ENCODE data around the gene SMPX. TPM values are rescaled to one million over a fixed set of nuclear protein-coding genes. Genes with fewer than 3 reads are reported as not detected.

SMPX gene
- total RNA-seq, 3 donors from 2014 or later, result not detected

DNA sequence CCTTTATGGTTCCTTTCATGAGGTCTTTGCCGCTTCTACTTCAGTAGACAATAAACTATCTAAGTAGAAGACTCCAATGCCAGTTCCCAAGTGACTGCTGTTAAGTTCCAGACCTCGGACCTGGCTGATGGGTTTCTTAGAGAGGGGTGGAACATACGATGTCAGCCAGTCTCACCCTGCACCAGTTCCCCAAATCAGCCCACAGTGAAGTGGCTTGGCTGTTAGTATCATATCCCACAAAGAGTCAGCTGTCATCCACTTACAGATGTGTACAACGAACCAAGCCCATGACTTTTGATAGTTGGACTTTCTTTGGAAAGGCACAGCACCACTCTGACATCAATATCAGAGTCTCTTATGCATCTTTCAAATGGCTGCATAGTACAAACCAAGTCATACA, 91.7 kb downstream of the SMPX start:
- ATAC-seq (no peak), DNase-seq (no peak)
- H3K9me3 Mint-ChIP-seq, result no peaks in the 10 kb centered on the region
- no peaks in the 10 kb centered on the region for H3K36me3 Mint-ChIP-seq (ENCODE audit: insufficient read depth)
- H3K4me1 Mint-ChIP-seq (ENCODE audit: low read depth), result no peaks in the 10 kb centered on the region
- H3K27me3 Mint-ChIP-seq (ENCODE audit: low read depth), result peaks cover 7% of the 10 kb centered on the region
- H3K4me3 Mint-ChIP-seq, result no peak overlapping the region

- Mint-ChIP-seq H3K9me3 (no peaks in the 10 kb centered on the region), H3K4me1 (ENCODE audit: low read depth) (peaks cover 4% of the 10 kb centered on the region), H3K27me3 (ENCODE audit: low read depth) (peaks cover 7% of the 10 kb centered on the region), H3K36me3 (ENCODE audit: insufficient read depth) (no peaks in the 10 kb centered on the region), H3K4me3 (no peak overlapping the region)
- DNase-seq, result no peak
- no peak for ATAC-seq
These were observed 95.2 kb downstream of the SMPX start for GRCh38 chrX:21662761-21663160.

- Mint-ChIP-seq H3K36me3 (ENCODE audit: insufficient read depth) (no peaks in the 10 kb centered on the region), H3K4me1 (ENCODE audit: low read depth) (peaks cover 4% of the 10 kb centered on the region), H3K27me3 (ENCODE audit: low read depth) (peaks cover 7% of the 10 kb centered on the region), H3K4me3 (no peak overlapping the region), H3K9me3 (no peaks in the 10 kb centered on the region)
- DNase-seq, result no peak
- no peak for ATAC-seq
These were observed 96.6 kb downstream of the SMPX start for GRCh38 chrX:21661316-21661715.

- Mint-ChIP-seq H3K36me3 (ENCODE audit: insufficient read depth) (no peaks in the 10 kb centered on the region), H3K9me3 (no peaks in the 10 kb centered on the region), H3K27me3 (ENCODE audit: low read depth) (peaks cover 7% of the 10 kb centered on the region), H3K4me1 (ENCODE audit: low read depth) (peaks cover 6% of the 10 kb centered on the region), H3K4me3 (no peak overlapping the region)
- DNase-seq (no peak), ATAC-seq (no peak)
These were observed 97.8 kb downstream of the SMPX start for GRCh38 chrX:21660156-21660555.

GRCh38 chrX:21659320-21659719, 98.6 kb downstream of the SMPX start:
- Mint-ChIP-seq H3K36me3 (ENCODE audit: insufficient read depth) (no peaks in the 10 kb centered on the region), H3K27me3 (ENCODE audit: low read depth) (peaks cover 5% of the 10 kb centered on the region), H3K9me3 (no peaks in the 10 kb centered on the region), H3K4me1 (ENCODE audit: low read depth) (peaks cover 6% of the 10 kb centered on the region), H3K4me3 (peak overlapping the region; percentile 59)
- no peak for DNase-seq
- ATAC-seq, result no peak

GRCh38 chrX:21658746-21659145, 99.2 kb downstream of the SMPX start:
- Mint-ChIP-seq H3K4me3 (peak overlapping the region; percentile 59), H3K4me1 (ENCODE audit: low read depth) (peaks cover 6% of the 10 kb centered on the region), H3K27me3 (ENCODE audit: low read depth) (peaks cover 5% of the 10 kb centered on the region), H3K36me3 (ENCODE audit: insufficient read depth) (no peaks in the 10 kb centered on the region), H3K9me3 (no peaks in the 10 kb centered on the region)
- ATAC-seq, result peak; percentile 49 to 51
- no peak for DNase-seq

DNA sequence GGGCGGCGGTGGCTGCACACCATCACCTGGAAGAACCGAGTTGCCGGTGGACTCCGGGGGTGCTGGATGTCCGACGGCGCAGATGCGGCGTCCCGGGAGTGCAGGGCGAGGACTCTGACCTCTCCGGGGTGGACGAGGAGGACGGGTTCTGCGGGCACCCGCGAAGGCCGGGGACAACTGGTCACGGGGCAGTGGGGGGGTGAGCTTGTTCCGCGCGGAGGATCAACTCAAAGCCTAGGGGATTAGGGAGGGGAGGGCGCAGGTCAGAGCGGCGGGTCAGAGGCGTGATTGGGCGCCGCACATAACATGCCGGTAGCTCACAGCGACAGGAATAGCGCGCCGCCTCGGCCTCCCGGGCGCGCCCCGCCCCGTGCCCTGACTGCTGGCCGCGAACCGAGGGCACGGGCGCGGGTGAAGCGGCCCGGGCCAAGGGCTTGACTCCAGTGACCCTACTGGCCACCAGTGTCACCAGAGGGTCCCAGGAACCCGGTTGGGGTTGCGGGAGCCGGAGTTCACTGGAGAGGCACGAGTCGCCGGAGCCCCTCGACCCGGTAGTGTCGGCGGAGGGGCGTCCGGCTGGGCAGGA, 99.7 kb downstream of the SMPX start, which contains the start of gene KLHL34:
KLHL34 (minus strand) TSS at position 179 of the 586 bp plus-strand sequence. CDS start 542 bp downstream, outside the sequence.
- ATAC-seq, result peak; percentile 65

GRCh38 chrX:21657318-21658151, 100.4 kb downstream of the SMPX start:
- Mint-ChIP-seq H3K4me1 (ENCODE audit: low read depth) (peaks cover 6% of the 10 kb centered on the region), H3K36me3 (ENCODE audit: insufficient read depth) (no peaks in the 10 kb centered on the region), H3K9me3 (no peaks in the 10 kb centered on the region), H3K4me3 (peak overlapping the region; percentile 59), H3K27me3 (ENCODE audit: low read depth) (peaks cover 5% of the 10 kb centered on the region)
- DNase-seq (no peak), ATAC-seq (peak; percentile 25 to 30)

More for the DNA sequence above, 99.7 kb downstream of the SMPX start, which contains the start of gene KLHL34:
- Mint-ChIP-seq H3K4me1 (ENCODE audit: low read depth) (peaks cover 6% of the 10 kb centered on the region), H3K9me3 (no peaks in the 10 kb centered on the region), H3K36me3 (ENCODE audit: insufficient read depth) (no peaks in the 10 kb centered on the region), H3K27me3 (ENCODE audit: low read depth) (peaks cover 5% of the 10 kb centered on the region), H3K4me3 (peak within 1 kb of the TSS; percentile 59)
- no peak for DNase-seq

- no peak for DNase-seq
- Mint-ChIP-seq H3K4me3 (no peak overlapping the region), H3K27me3 (ENCODE audit: low read depth) (peaks cover under 1% of the 10 kb centered on the region), H3K36me3 (ENCODE audit: insufficient read depth) (no peaks in the 10 kb centered on the region), H3K9me3 (no peaks in the 10 kb centered on the region), H3K4me1 (ENCODE audit: low read depth) (peaks cover 6% of the 10 kb centered on the region)
- no peak for ATAC-seq
These were observed 101.2 kb downstream of the SMPX start for GRCh38 chrX:21656587-21657317.

Other genes with a start within 250 kb of the SMPX start
- gene KLHL34, start 99.8 kb downstream of the SMPX start, total RNA-seq, result under 1 TPM; 0.49 to 0.61 (median 0.53) TPM
- gene MBTPS2, start 81.5 kb upstream of the SMPX start, total RNA-seq, result 1 to 10 TPM; 6.2 to 7.4 (median 6.4) TPM
- 1 to 10 TPM in 1 of 3 donors, under 1 TPM in 2; 0.92 to 1.4 (median 0.94) TPM for gene YY2, start 97.9 kb upstream of the SMPX start, total RNA-seq
- 100 to 1,000 TPM in 1 of 3 donors, 10 to 100 TPM in 2; 78.4 to 109 (median 92.2) TPM for gene SMS, start 182.6 kb upstream of the SMPX start, total RNA-seq